ENCODE results near the gene SLC16A8.

Gene SLC16A8

DNA sequence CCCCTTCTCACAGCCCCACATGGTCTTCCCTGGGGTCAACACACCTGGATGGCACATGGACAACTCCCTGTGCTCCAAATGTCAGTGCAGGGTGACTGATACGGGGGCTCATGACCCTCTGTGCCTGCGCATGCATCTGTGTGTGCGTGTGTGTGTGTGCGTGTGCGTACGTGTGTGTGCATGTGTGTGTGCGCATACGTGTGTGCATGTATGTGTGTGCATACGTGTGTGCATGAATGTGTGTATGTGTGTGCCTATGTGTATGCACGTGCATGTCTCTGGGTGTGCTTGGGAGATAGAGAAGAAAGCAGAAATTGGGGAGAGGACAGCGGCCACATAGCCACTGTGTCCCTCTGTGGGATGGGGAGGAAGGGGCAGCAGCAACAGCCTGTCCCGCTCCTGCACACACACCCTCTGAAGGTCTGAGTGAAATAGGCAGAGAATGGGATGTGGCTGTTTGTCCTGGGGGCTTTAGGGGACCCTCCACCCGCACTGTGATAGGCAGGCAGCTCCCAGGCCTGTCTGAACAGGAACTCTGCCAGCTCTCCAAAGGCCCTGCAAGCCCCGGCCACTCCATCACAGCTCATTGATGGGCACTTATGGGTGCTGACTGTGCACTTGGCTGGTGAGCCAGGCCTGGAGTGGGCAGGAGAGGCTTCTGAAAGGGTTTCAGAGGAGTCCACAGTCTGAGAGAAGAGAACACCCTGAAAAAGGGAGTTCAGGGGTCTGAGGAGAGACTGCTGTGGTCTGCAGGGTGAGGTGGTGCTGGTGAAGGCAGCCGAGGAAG lies 55.4 kb downstream of the SLC16A8 start:
- no peak for DNase-seq (ENCODE audit: low read depth)

Measured in non-pigmented ciliary epithelial cell (primary cell).